Endothelial cell of umbilical vein (primary cell): ENCODE results near the gene LLGL2. TPM values are rescaled to one million over a fixed set of nuclear protein-coding genes. Genes with fewer than 3 reads are reported as not detected.

ENCODE experiments used
- BruUV-seq: library from RNA; stranded (reverse); fragments of 400-500 nt; replicated peaks from 2 replicates; lab custom pipeline; 2021; lab: Mats Ljungman, UMichigan
- CTCF ChIA-PET: fragments of 300-600, 350-600 bp; sonication (Branson Sonifier 250); formaldehyde crosslinking; loops from one replicate; lab custom pipeline; 2021; ENCODE audit warnings: antibody characterized with exemption, inconsistent platforms; lab: Charles Lee
- POLR2A ChIA-PET: fragments of 300-600, 350-600 bp; sonication (Branson Sonifier 250); formaldehyde crosslinking; loops from one replicate; lab custom pipeline; 2021; ENCODE audit warnings: antibody characterized with exemption, inconsistent platforms; lab: Charles Lee
- DNase-seq: peaks from one replicate; pipeline ENCODE4 v3.0.0-alpha.2; 2011; ENCODE audit warnings: low read depth, low spot score
- FAIRE-seq: peaks from 2 replicates; lab custom pipeline; 2011; peaks lifted over from hg19 to GRCh38; lab: Jason Lieb, UNC
- H2AFZ ChIP-seq: 2 replicates; pipeline ENCODE4 v1.6.0; 2012; ENCODE audit warnings: low read depth, low read length, control low read depth, inconsistent platforms
- H3K27ac ChIP-seq: 2 replicates; pipeline ENCODE4 v1.5.1; 2011; ENCODE audit warnings: low read depth, mild to moderate bottlenecking, control low read depth, low read length, moderate library complexity; ENCODE audit not compliant: insufficient read depth
- H3K27me3 ChIP-seq, 2 experiments: 2 replicates each; pipeline versions ENCODE4 v1.6.0 to v1.6.1; 2011; ENCODE audit warnings: low read length in 2 of 2, mixed read lengths in 1 of 2; ENCODE audit not compliant: control insufficient read depth in 2 of 2, insufficient read depth in 2 of 2
- H3K36me3 ChIP-seq, 2 experiments: 2 replicates in 1 of 2; 3 replicates in 1 of 2; pipeline ENCODE4 v1.5.1; 2011; ENCODE audit warnings: low read length in 2 of 2, mild to moderate bottlenecking in 1 of 2, moderate library complexity in 1 of 2; ENCODE audit not compliant: control insufficient read depth in 2 of 2, insufficient read depth in 2 of 2; ENCODE audit errors: extremely low read depth in 1 of 2
- H3K4me1 ChIP-seq: 3 replicates; pipeline ENCODE4 v1.5.1; 2011; ENCODE audit warnings: mild to moderate bottlenecking, low read length; ENCODE audit not compliant: control insufficient read depth, insufficient read depth; ENCODE audit errors: extremely low read depth
- H3K4me2 ChIP-seq: 2 replicates; pipeline ENCODE4 v1.6.1; 2011; ENCODE audit warnings: low read length, control low read depth, mixed read lengths; ENCODE audit not compliant: insufficient read depth
- H3K4me3 ChIP-seq, 3 experiments: fragments of 200-600 bp in 1 of 3; sonication (generic), shearing (Covaris generic) in 1 of 3; replicated peaks in 1 of 3; 2 replicates each; pipeline ENCODE4 v1.5.1; 2011 to 2016; ENCODE audit warnings: control low read depth in 3 of 3, low read length in 3 of 3, mild to moderate bottlenecking in 2 of 3, inconsistent platforms in 1 of 3, low read depth in 1 of 3, moderate library complexity in 1 of 3; ENCODE audit not compliant: insufficient read depth in 1 of 3
- H3K79me2 ChIP-seq: 2 replicates; pipeline ENCODE4 v1.6.0; 2012; ENCODE audit warnings: low read length, inconsistent platforms; ENCODE audit not compliant: control insufficient read depth, insufficient read depth
- H3K9ac ChIP-seq: replicated peaks from 2 replicates; pipeline ENCODE3; 2011; ENCODE audit warnings: low read length, control low read depth; ENCODE audit not compliant: insufficient read depth; ENCODE audit errors: extremely low read depth
- H3K9me1 ChIP-seq: replicated peaks from 3 replicates; pipeline ENCODE4 v1.6.0; 2011; ENCODE audit warnings: mild to moderate bottlenecking, low read length; ENCODE audit not compliant: control insufficient read depth, insufficient read depth; ENCODE audit errors: extremely low read depth
- H3K9me3 ChIP-seq: replicated peaks from 2 replicates; pipeline ENCODE4 v1.5.1; 2012; ENCODE audit warnings: low read length, inconsistent platforms; ENCODE audit not compliant: control insufficient read depth, insufficient read depth
- H4K20me1 ChIP-seq: replicated peaks from 2 replicates; pipeline ENCODE3; 2011; ENCODE audit warnings: mild to moderate bottlenecking, low read length; ENCODE audit not compliant: control insufficient read depth, insufficient read depth; ENCODE audit errors: extremely low read depth
- EZH2 ChIP-seq: IDR thresholded peaks from 2 replicates; pipeline ENCODE4 v1.6.1; 2012; ENCODE audit warnings: borderline replicate concordance, low read depth, mild to moderate bottlenecking, moderate library complexity, low read length, inconsistent platforms; ENCODE audit not compliant: severe bottlenecking
- FOS ChIP-seq: IDR thresholded peaks from 2 replicates; pipeline ENCODE4 v1.6.1; 2011; ENCODE audit warnings: mild to moderate bottlenecking, low read length, moderate library complexity, borderline replicate concordance; ENCODE audit not compliant: insufficient read depth
- GATA2 ChIP-seq: IDR thresholded peaks from 2 replicates; pipeline ENCODE4 v1.7.0; 2011; ENCODE audit warnings: low read depth, mild to moderate bottlenecking, moderate library complexity, mixed read lengths, low read length; ENCODE audit not compliant: insufficient read length, insufficient read depth
- JUN ChIP-seq: IDR thresholded peaks from 2 replicates; pipeline ENCODE4 v1.6.1; 2011; ENCODE audit warnings: borderline replicate concordance, low read depth; ENCODE audit not compliant: insufficient read length, insufficient read depth
- MYC ChIP-seq: IDR thresholded peaks from one replicate; pipeline ENCODE4 v1.6.1; 2011; ENCODE audit warnings: mild to moderate bottlenecking, low read depth, low read length
- POLR2A ChIP-seq: IDR thresholded peaks from 2 replicates; pipeline ENCODE4 v1.6.1; 2012; ENCODE audit warnings: low read depth, mild to moderate bottlenecking, control low read depth, low read length
- POLR2AphosphoS5 ChIP-seq: IDR thresholded peaks from 2 replicates; pipeline ENCODE4 v1.6.1; 2012; ENCODE audit warnings: low read depth, mild to moderate bottlenecking, control low read depth, low read length, moderate library complexity; ENCODE audit not compliant: insufficient read depth
- dilution Hi-C: fragments of 300-500 bp; cut with MboI; formaldehyde crosslinking; loops from one replicate; pipeline ENCODE4 v1.15.0; 2019; ENCODE audit warnings: low sequenced_read_pairs; ENCODE audit not compliant: extremely low pct_ligation_motif_present
- intact Hi-C: fragments of 100-400 bp; cut with micrococcal nuclease; formaldehyde crosslinking; loops from one replicate; pipeline ENCODE4 v1.10.0; 2022
- polyA plus RNA-seq, 4 experiments: library from polyadenylated mRNA; depleted of rRNA in 3 of 4; stranded (reverse) in 3 of 4; unstranded in 1 of 4; fragments of >200 nt; gene quantifications; 2 replicates each; pipeline versions ENCODE4 v1.2.1 to v1.2.3, GENCODE V29; 2011 to 2012; ENCODE audit warnings: missing spikeins in 1 of 4
- total RNA-seq: library from RNA; stranded (reverse); gene quantifications from 2 replicates; pipeline ENCODE4 v1.2.3, GENCODE V29; 2021

Gene LLGL2
- total and polyA plus RNA-seq, 2 donors (not counting 3 experiments of a cell fraction or from before 2014, with no cell fraction given), result 5.3 to 5.4 TPM

- peak overlapping the region; percentile 83 for H3K9ac ChIP-seq
- no peak for DNase-seq
- H3K4me3 ChIP-seq, result peak overlapping the region; percentile 57 to 72 (median 70)
- no TSS peak for BruUV-seq
- H3K36me3 ChIP-seq, result no peaks in the 10 kb centered on the region
- dilution Hi-C loops, result no loop called here
- H3K9me1 ChIP-seq, result no peaks in the 10 kb centered on the region
- no peaks in the 10 kb centered on the region for H3K27me3 ChIP-seq
- intact Hi-C loops, result loop anchor here (2.0 to 10.0 kb wide), 3 partner anchors 58 to 470 kb away; partner anchors contain the start of genes ATP5PD, KCTD2 and TMEM94
- H2AFZ ChIP-seq, result no peak overlapping the region
- H4K20me1 ChIP-seq, result no peaks in the 10 kb centered on the region
- H3K4me1 ChIP-seq, result peaks cover 59% of the 10 kb centered on the region
- POLR2A ChIA-PET, result no interaction called here
- H3K27ac ChIP-seq, result peak overlapping the region; percentile 59
- H3K4me2 ChIP-seq, result peak overlapping the region; percentile 61
- no peaks in the 10 kb centered on the region for H3K9me3 ChIP-seq
- TF ChIP-seq FOS, result no peak
- no peak for TF ChIP-seq POLR2A
- no peak for TF ChIP-seq GATA2
- TF ChIP-seq EZH2, result no peak
- TF ChIP-seq MYC, result no peak
- TF ChIP-seq JUN, result no peak
- peaks cover 36% of the 10 kb centered on the region for H3K79me2 ChIP-seq
- no peak for FAIRE-seq
- CTCF ChIA-PET, result no interaction called here
Measured at GRCh38 chr17:75514299-75514918, 11.1 kb upstream of the LLGL2 start.

- dilution Hi-C loops, result no loop called here
- Histone ChIP-seq H4K20me1 (no peaks in the 10 kb centered on the region), H3K9me1 (no peaks in the 10 kb centered on the region), H3K9ac (peak overlapping the region; percentile 83), H3K4me2 (peak overlapping the region; percentile 61), H2AFZ (peak overlapping the region; percentile 55), H3K9me3 (no peaks in the 10 kb centered on the region), H3K27ac (peak overlapping the region; percentile 59), H3K4me3 (peak overlapping the region; percentile 57 to 72 (median 70)), H3K27me3 (no peaks in the 10 kb centered on the region), H3K4me1 (peaks cover 53% of the 10 kb centered on the region), H3K79me2 (peaks cover 36% of the 10 kb centered on the region), H3K36me3 (no peaks in the 10 kb centered on the region)
- ChIA-PET CTCF (no interaction called here), POLR2A (no interaction called here)
- DNase-seq, result no peak
- intact Hi-C loops, result loop anchor here (1.0 to 10.0 kb wide), 6 partner anchors 58 to 470 kb away; partner anchors contain the start of genes ATP5PD, KCTD2, SLC25A19 and TMEM94
- BruUV-seq, result no TSS peak
- peak; percentile 80 for FAIRE-seq
- no peak for TF ChIP-seq FOS
- TF ChIP-seq MYC, result no peak
- peak; percentile 20 for TF ChIP-seq POLR2A
- TF ChIP-seq POLR2AphosphoS5, result peak; percentile 28
Measured at GRCh38 chr17:75514919-75515495, 10.5 kb upstream of the LLGL2 start.
